ENCODE data around the gene ITK.

ITK gene

GRCh38 chr5:157253547-157253946 is 72.9 kb downstream of the ITK start:
- H3K36me3 ChIP-seq (ENCODE audit: insufficient read depth, low read length), result no peaks in the 10 kb centered on the region
- no peak overlapping the region for H3K27ac ChIP-seq (ENCODE audit: low read depth, low read length)
- H3K4me1 ChIP-seq (ENCODE audit: insufficient read depth, low read length), result no peaks in the 10 kb centered on the region
- no peaks in the 10 kb centered on the region for H3K9me3 ChIP-seq (ENCODE audit: insufficient read depth, low read depth, low read length)
- H3K9ac ChIP-seq (ENCODE audit: low read depth, low read length), result no peak overlapping the region
- WGBS, result 2% methylated on average over 2 of the region's 2 CpGs
- no peaks in the 10 kb centered on the region for H3K27me3 ChIP-seq (ENCODE audit: insufficient read depth, low read length)
- no peak overlapping the region for H3K4me3 ChIP-seq (ENCODE audit: low read length)

- no peaks in the 10 kb centered on the region for H3K36me3 ChIP-seq (ENCODE audit: insufficient read depth, low read length)
- H3K27ac ChIP-seq (ENCODE audit: low read depth, low read length), result no peak overlapping the region
- no peaks in the 10 kb centered on the region for H3K4me1 ChIP-seq (ENCODE audit: insufficient read depth, low read length)
- no peaks in the 10 kb centered on the region for H3K9me3 ChIP-seq (ENCODE audit: insufficient read depth, low read depth, low read length)
- H3K9ac ChIP-seq (ENCODE audit: low read depth, low read length), result no peak overlapping the region
- no peaks in the 10 kb centered on the region for H3K27me3 ChIP-seq (ENCODE audit: insufficient read depth, low read length)
- WGBS, result 100% methylated on average over 4 of the region's 6 CpGs
- H3K4me3 ChIP-seq (ENCODE audit: low read length), result no peak overlapping the region
Measured at GRCh38 chr5:157258450-157258849, 77.8 kb downstream of the ITK start.

- H3K9ac ChIP-seq (ENCODE audit: low read depth, low read length), result no peak overlapping the region
- no peak overlapping the region for H3K4me3 ChIP-seq (ENCODE audit: low read length)
- H3K27ac ChIP-seq (ENCODE audit: low read depth, low read length), result no peak overlapping the region
- H3K9me3 ChIP-seq (ENCODE audit: insufficient read depth, low read depth, low read length), result no peaks in the 10 kb centered on the region
- 99% methylated on average over 4 of the region's 4 CpGs for WGBS
- H3K4me1 ChIP-seq (ENCODE audit: insufficient read depth, low read length), result no peaks in the 10 kb centered on the region
- no peaks in the 10 kb centered on the region for H3K36me3 ChIP-seq (ENCODE audit: insufficient read depth, low read length)
- H3K27me3 ChIP-seq (ENCODE audit: insufficient read depth, low read length), result peaks cover 4% of the 10 kb centered on the region; the same call in 1 of the 2 replicates
Measured at GRCh38 chr5:157259699-157260098, 79.1 kb downstream of the ITK start.

- H3K36me3 ChIP-seq (ENCODE audit: insufficient read depth, low read length), result no peaks in the 10 kb centered on the region
- no peaks in the 10 kb centered on the region for H3K9me3 ChIP-seq (ENCODE audit: insufficient read depth, low read depth, low read length)
- no peak overlapping the region for H3K27ac ChIP-seq (ENCODE audit: low read depth, low read length)
- no peak overlapping the region for H3K4me3 ChIP-seq (ENCODE audit: low read length)
- no peak overlapping the region for H3K9ac ChIP-seq (ENCODE audit: low read depth, low read length)
- peaks cover 14% of the 10 kb centered on the region for H3K4me1 ChIP-seq (ENCODE audit: insufficient read depth, low read length)
- WGBS, result 80% methylated on average over 7 of the region's 7 CpGs
- H3K27me3 ChIP-seq (ENCODE audit: insufficient read depth, low read length), result peaks cover 25% of the 10 kb centered on the region
Measured at GRCh38 chr5:157263496-157264090, 83.0 kb downstream of the ITK start.

- 2% methylated on average over 58 of the region's 58 CpGs for WGBS
- Histone ChIP-seq H3K9ac (ENCODE audit: low read depth, low read length) (peak within 1 kb of the TSS; percentile 76), H3K27ac (ENCODE audit: low read depth, low read length) (peak within 1 kb of the TSS; percentile 36; the same call in 1 of the 2 replicates), H3K36me3 (ENCODE audit: insufficient read depth, low read length) (no peaks in the 10 kb centered on the region), H3K4me3 (ENCODE audit: low read length) (peak within 1 kb of the TSS; percentile 81), H3K9me3 (ENCODE audit: insufficient read depth, low read depth, low read length) (no peaks in the 10 kb centered on the region), H3K4me1 (ENCODE audit: insufficient read depth, low read length) (peaks cover 24% of the 10 kb centered on the region), H3K27me3 (ENCODE audit: insufficient read depth, low read length) (peaks cover 25% of the 10 kb centered on the region)
Measured at GRCh38 chr5:157265714-157266285, 85.2 kb downstream of the ITK start, which contains the start of gene CYFIP2. CYFIP2 (plus strand) TSS chr5:157266123; CDS start chr5:157285362, 19,239 bp downstream.

GRCh38 chr5:157266286-157267007 is 85.8 kb downstream of the ITK start:
- Histone ChIP-seq H3K36me3 (ENCODE audit: insufficient read depth, low read length) (no peaks in the 10 kb centered on the region), H3K4me1 (ENCODE audit: insufficient read depth, low read length) (peaks cover 24% of the 10 kb centered on the region), H3K9me3 (ENCODE audit: insufficient read depth, low read depth, low read length) (no peaks in the 10 kb centered on the region), H3K27me3 (ENCODE audit: insufficient read depth, low read length) (peaks cover 25% of the 10 kb centered on the region), H3K27ac (ENCODE audit: low read depth, low read length) (no peak overlapping the region), H3K4me3 (ENCODE audit: low read length) (peak overlapping the region; percentile 81), H3K9ac (ENCODE audit: low read depth, low read length) (peak overlapping the region; percentile 74)
- WGBS, result under 1% methylated on average over 61 of the region's 62 CpGs

- Histone ChIP-seq H3K4me3 (ENCODE audit: low read length) (peak overlapping the region; percentile 81), H3K27me3 (ENCODE audit: insufficient read depth, low read length) (peaks cover 25% of the 10 kb centered on the region), H3K9me3 (ENCODE audit: insufficient read depth, low read depth, low read length) (no peaks in the 10 kb centered on the region), H3K27ac (ENCODE audit: low read depth, low read length) (no peak overlapping the region), H3K4me1 (ENCODE audit: insufficient read depth, low read length) (peaks cover 24% of the 10 kb centered on the region), H3K9ac (ENCODE audit: low read depth, low read length) (no peak overlapping the region), H3K36me3 (ENCODE audit: insufficient read depth, low read length) (no peaks in the 10 kb centered on the region)
- 70% methylated on average over 3 of the region's 3 CpGs for WGBS
Measured at GRCh38 chr5:157267025-157267424, 86.4 kb downstream of the ITK start.

- H3K36me3 ChIP-seq (ENCODE audit: insufficient read depth, low read length), result no peaks in the 10 kb centered on the region
- H3K4me3 ChIP-seq (ENCODE audit: low read length), result 0 out of 2 replicates have a peak overlapping the region, but pooled peaks have one; percentile 81
- H3K9me3 ChIP-seq (ENCODE audit: insufficient read depth, low read depth, low read length), result no peaks in the 10 kb centered on the region
- peaks cover 24% of the 10 kb centered on the region for H3K4me1 ChIP-seq (ENCODE audit: insufficient read depth, low read length)
- H3K27me3 ChIP-seq (ENCODE audit: insufficient read depth, low read length), result peaks cover 25% of the 10 kb centered on the region
- no peak overlapping the region for H3K27ac ChIP-seq (ENCODE audit: low read depth, low read length)
- WGBS, result 93% methylated on average over 8 of the region's 8 CpGs
- H3K9ac ChIP-seq (ENCODE audit: low read depth, low read length), result no peak overlapping the region
Measured at GRCh38 chr5:157267761-157268480, 87.3 kb downstream of the ITK start.

- Histone ChIP-seq H3K36me3 (ENCODE audit: insufficient read depth, low read length) (no peaks in the 10 kb centered on the region), H3K4me1 (ENCODE audit: insufficient read depth, low read length) (peaks cover 24% of the 10 kb centered on the region), H3K9me3 (ENCODE audit: insufficient read depth, low read depth, low read length) (no peaks in the 10 kb centered on the region), H3K27ac (ENCODE audit: low read depth, low read length) (no peak overlapping the region), H3K27me3 (ENCODE audit: insufficient read depth, low read length) (peaks cover 25% of the 10 kb centered on the region), H3K9ac (ENCODE audit: low read depth, low read length) (no peak overlapping the region), H3K4me3 (ENCODE audit: low read length) (0 out of 2 replicates have a peak overlapping the region, but pooled peaks have one; percentile 5)
- WGBS, result 65% methylated on average over 6 of the region's 6 CpGs
Measured at GRCh38 chr5:157269165-157269671, 88.6 kb downstream of the ITK start.

GRCh38 chr5:157269761-157270272 is 89.2 kb downstream of the ITK start:
- Histone ChIP-seq H3K9ac (ENCODE audit: low read depth, low read length) (no peak overlapping the region), H3K27ac (ENCODE audit: low read depth, low read length) (no peak overlapping the region), H3K36me3 (ENCODE audit: insufficient read depth, low read length) (no peaks in the 10 kb centered on the region), H3K4me3 (ENCODE audit: low read length) (no peak overlapping the region), H3K9me3 (ENCODE audit: insufficient read depth, low read depth, low read length) (no peaks in the 10 kb centered on the region), H3K27me3 (ENCODE audit: insufficient read depth, low read length) (peaks cover 20% of the 10 kb centered on the region), H3K4me1 (ENCODE audit: insufficient read depth, low read length) (peaks cover 24% of the 10 kb centered on the region)
- WGBS, result 92% methylated on average over 4 of the region's 4 CpGs

Data from HUES64 (cell line).